HG03575 (cell line): ENCODE results near the gene C1QTNF9.
"Not testable (repeated sequence)": the region's sequence is repeated elsewhere in the genome, so short reads cannot be mapped to it uniquely, and the experiment has no call there.

Experiments used
- ATAC-seq: cut with Tn5 transposase; IDR thresholded peaks from one replicate; pipeline ENCODE4 v1.9.1; 2021; ENCODE audit not compliant: unreplicated experiment, insufficient number of reproducible peaks, low FRiP score; ENCODE audit errors: extremely low read depth

Gene C1QTNF9

GRCh38 chr13:24356270-24356669, 46.9 kb downstream of the C1QTNF9 start:
- ATAC-seq, result no peak

GRCh38 chr13:24356837-24357236, 47.5 kb downstream of the C1QTNF9 start:
- ATAC-seq, result no peak

GRCh38 chr13:24357756-24358155, 48.4 kb downstream of the C1QTNF9 start:
- ATAC-seq, result no peak

- not testable (repeated sequence) for ATAC-seq
Measured at GRCh38 chr13:24358836-24359235, 49.5 kb downstream of the C1QTNF9 start.

GRCh38 chr13:24359252-24359651, 49.9 kb downstream of the C1QTNF9 start:
- not testable (repeated sequence) for ATAC-seq

- no peak for ATAC-seq
Measured at GRCh38 chr13:24360106-24360505, 50.7 kb downstream of the C1QTNF9 start.

- no peak for ATAC-seq
Measured at GRCh38 chr13:24361113-24361512, 51.7 kb downstream of the C1QTNF9 start.

GRCh38 chr13:24361852-24362366, 52.5 kb downstream of the C1QTNF9 start:
- ATAC-seq, result no peak

GRCh38 chr13:24362435-24362952, 53.1 kb downstream of the C1QTNF9 start:
- no peak for ATAC-seq

- no peak for ATAC-seq
Measured at GRCh38 chr13:24365191-24365590, 55.8 kb downstream of the C1QTNF9 start.

GRCh38 chr13:24366315-24366714, 56.9 kb downstream of the C1QTNF9 start:
- ATAC-seq, result not testable (repeated sequence)

GRCh38 chr13:24371273-24371672, 61.9 kb downstream of the C1QTNF9 start:
- not testable (repeated sequence) for ATAC-seq
